Occipital lobe (tissue), 2 donors: ENCODE measurements around the gene ZBTB25. TPM values are rescaled to one million over a fixed set of nuclear protein-coding genes. Genes with fewer than 3 reads are reported as not detected.
A peak's percentile ranks its signal among the peaks of the same experiment; 100 is the strongest.
"Not testable (repeated sequence)": the region's sequence is repeated elsewhere in the genome, so short reads cannot be mapped to it uniquely, and the experiment has no call there.

Experiments used
- DNase-seq: peaks from one replicate; lab custom pipeline; 2025; lab: John Stamatoyannopoulos, UW
- total RNA-seq: library from RNA; depleted of rRNA; stranded (reverse); fragments of >200 nt; gene quantifications from one replicate; pipeline ENCODE4 v1.2.3, GENCODE V29; 2014

Gene ZBTB25
- total RNA-seq: 17.2 TPM

- DNase-seq: peak; percentile 89
Measured at GRCh38 chr14:64503434-64504309, at the start of gene ZBTB25. TSS of gene ZBTB25 (minus strand) at chr14:64503838. CDS start at chr14:64490533, 13,305 bp downstream.

- no peak for DNase-seq
Measured at GRCh38 chr14:64550621-64551333, 47.1 kb upstream of the ZBTB25 start.

GRCh38 chr14:64549791-64550620 lies 46.4 kb upstream of the ZBTB25 start, which contains the start of gene PPP1R36:
TSS of gene PPP1R36 (plus strand) at chr14:64549961. CDS start at chr14:64549998, 37 bp downstream.
- no peak for DNase-seq

- no peak for DNase-seq
Measured at GRCh38 chr14:64549016-64549415, 45.4 kb upstream of the ZBTB25 start.

- DNase-seq: no peak
Measured at GRCh38 chr14:64544607-64545312, 41.1 kb upstream of the ZBTB25 start.

GRCh38 chr14:64542836-64543201 lies 39.2 kb upstream of the ZBTB25 start:
- no peak for DNase-seq

- no peak for DNase-seq
Measured at GRCh38 chr14:64541972-64542835, 38.6 kb upstream of the ZBTB25 start.

- no peak for DNase-seq
Measured at GRCh38 chr14:64541261-64541971, 37.8 kb upstream of the ZBTB25 start.

GRCh38 chr14:64540208-64541202 lies 36.9 kb upstream of the ZBTB25 start, which contains the start of gene HSPA2:
TSS of gene HSPA2 (plus strand) at chr14:64540741. CDS start at chr14:64540850, 109 bp downstream.
- peak; percentile 98 for DNase-seq

GRCh38 chr14:64536488-64537245 lies 33.0 kb upstream of the ZBTB25 start:
- DNase-seq: no peak

- no peak for DNase-seq
Measured at GRCh38 chr14:64531567-64531966, 27.9 kb upstream of the ZBTB25 start.

- no peak for DNase-seq
Measured at GRCh38 chr14:64525354-64525753, 21.7 kb upstream of the ZBTB25 start.

GRCh38 chr14:64522591-64523355 lies 19.1 kb upstream of the ZBTB25 start:
- no peak for DNase-seq

- no peak for DNase-seq
Measured at GRCh38 chr14:64520699-64521098, 17.1 kb upstream of the ZBTB25 start.

- no peak for DNase-seq
Measured at GRCh38 chr14:64518229-64518628, 14.6 kb upstream of the ZBTB25 start.

GRCh38 chr14:64517667-64518066 lies 14.0 kb upstream of the ZBTB25 start:
- DNase-seq: not testable (repeated sequence)
